ENCODE results near the gene GSTM3.

Gene GSTM3

DNA sequence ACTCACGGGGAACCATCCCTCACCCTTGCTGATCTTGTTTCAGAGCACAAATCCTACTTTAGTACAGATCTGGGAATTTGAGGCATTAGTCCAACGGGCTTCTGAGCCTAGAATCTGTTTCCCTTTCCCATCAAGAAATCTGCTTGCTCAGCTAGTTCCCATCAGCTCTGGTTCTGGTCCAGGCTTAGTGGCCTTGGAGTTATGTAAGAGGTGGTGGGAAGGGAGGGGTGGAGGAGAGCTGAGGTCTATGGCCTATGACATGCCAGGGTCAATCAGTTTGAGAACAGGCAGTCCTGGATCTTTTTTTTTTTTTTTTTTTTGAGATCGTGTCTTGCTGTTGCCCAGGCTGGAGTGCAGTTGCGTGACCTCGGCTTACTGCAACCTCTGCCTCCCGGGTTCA is 49.1 kb downstream of the GSTM3 start:
- Histone ChIP-seq H3K4me1 (ENCODE audit: control insufficient read depth, insufficient read depth, low read length) (no peaks in the 10 kb centered on the region), H3K9me3 (ENCODE audit: control insufficient read depth, insufficient read depth, low read depth, low read length) (no peaks in the 10 kb centered on the region), H3K36me3 (ENCODE audit: control insufficient read depth in 2 of 2, insufficient read depth in 1 of 2, low read length in 2 of 2) (no peaks in the 10 kb centered on the region), H3K4me3 (ENCODE audit: low read depth, low read length) (no peak overlapping the region), H3K27ac (ENCODE audit: extremely low read depth, low read depth, low read length) (no peak overlapping the region)
- CTCF ChIA-PET = no interaction called here
- TF ChIP-seq, protein P1, sequence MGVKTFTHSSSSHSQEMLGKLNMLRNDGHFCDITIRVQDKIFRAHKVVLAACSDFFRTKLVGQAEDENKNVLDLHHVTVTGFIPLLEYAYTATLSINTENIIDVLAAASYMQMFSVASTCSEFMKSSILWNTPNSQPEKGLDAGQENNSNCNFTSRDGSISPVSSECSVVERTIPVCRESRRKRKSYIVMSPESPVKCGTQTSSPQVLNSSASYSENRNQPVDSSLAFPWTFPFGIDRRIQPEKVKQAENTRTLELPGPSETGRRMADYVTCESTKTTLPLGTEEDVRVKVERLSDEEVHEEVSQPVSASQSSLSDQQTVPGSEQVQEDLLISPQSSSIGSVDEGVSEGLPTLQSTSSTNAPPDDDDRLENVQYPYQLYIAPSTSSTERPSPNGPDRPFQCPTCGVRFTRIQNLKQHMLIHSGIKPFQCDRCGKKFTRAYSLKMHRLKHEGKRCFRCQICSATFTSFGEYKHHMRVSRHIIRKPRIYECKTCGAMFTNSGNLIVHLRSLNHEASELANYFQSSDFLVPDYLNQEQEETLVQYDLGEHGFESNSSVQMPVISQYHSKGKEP (tag by site-specific recombination; IDR thresholded peaks at IDR 0.05) = no peak
- no peak for TF ChIP-seq ZNF223 (tag by site-specific recombination; IDR thresholded peaks at IDR 0.05)
- no peak for TF ChIP-seq KLF1 (tag by site-specific recombination; IDR thresholded peaks at IDR 0.05)
- TF ChIP-seq ZNF211 (tag by site-specific recombination; IDR thresholded peaks at IDR 0.05; ENCODE audit: low read depth) = no peak
- TF ChIP-seq, protein P2, sequence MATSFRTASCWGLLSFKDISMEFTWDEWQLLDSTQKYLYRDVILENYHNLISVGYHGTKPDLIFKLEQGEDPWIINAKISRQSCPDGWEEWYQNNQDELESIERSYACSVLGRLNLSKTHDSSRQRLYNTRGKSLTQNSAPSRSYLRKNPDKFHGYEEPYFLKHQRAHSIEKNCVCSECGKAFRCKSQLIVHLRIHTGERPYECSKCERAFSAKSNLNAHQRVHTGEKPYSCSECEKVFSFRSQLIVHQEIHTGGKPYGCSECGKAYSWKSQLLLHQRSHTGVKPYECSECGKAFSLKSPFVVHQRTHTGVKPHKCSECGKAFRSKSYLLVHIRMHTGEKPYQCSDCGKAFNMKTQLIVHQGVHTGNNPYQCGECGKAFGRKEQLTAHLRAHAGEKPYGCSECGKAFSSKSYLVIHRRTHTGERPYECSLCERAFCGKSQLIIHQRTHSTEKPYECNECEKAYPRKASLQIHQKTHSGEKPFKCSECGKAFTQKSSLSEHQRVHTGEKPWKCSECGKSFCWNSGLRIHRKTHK (tag by site-specific recombination; IDR thresholded peaks at IDR 0.05) = no peak
- no peak for TF ChIP-seq ZNF175 (tag by site-specific recombination; IDR thresholded peaks at IDR 0.05)
- TF ChIP-seq SETDB1 (IDR thresholded peaks at IDR 0.05; ENCODE audit: insufficient read length, low read length) = no peak
- TF ChIP-seq ZNF529 (tag by site-specific recombination; IDR thresholded peaks at IDR 0.05; ENCODE audit: insufficient replicate concordance) = no peak
- TF ChIP-seq ZNF561 (tag by site-specific recombination; IDR thresholded peaks at IDR 0.05; ENCODE audit: borderline replicate concordance) = no peak
- no peak for TF ChIP-seq ZFP37 (tag by site-specific recombination; IDR thresholded peaks at IDR 0.05)
- no peak for TF ChIP-seq GLI4 (tag by site-specific recombination; IDR thresholded peaks at IDR 0.05)
- TF ChIP-seq HOXA7 (CRISPR knock-in tag; IDR thresholded peaks at IDR 0.05; ENCODE audit: borderline replicate concordance) = no peak
- TF ChIP-seq ZNF624 (tag by site-specific recombination; IDR thresholded peaks at IDR 0.05) = no peak
- TF ChIP-seq, protein P3, sequence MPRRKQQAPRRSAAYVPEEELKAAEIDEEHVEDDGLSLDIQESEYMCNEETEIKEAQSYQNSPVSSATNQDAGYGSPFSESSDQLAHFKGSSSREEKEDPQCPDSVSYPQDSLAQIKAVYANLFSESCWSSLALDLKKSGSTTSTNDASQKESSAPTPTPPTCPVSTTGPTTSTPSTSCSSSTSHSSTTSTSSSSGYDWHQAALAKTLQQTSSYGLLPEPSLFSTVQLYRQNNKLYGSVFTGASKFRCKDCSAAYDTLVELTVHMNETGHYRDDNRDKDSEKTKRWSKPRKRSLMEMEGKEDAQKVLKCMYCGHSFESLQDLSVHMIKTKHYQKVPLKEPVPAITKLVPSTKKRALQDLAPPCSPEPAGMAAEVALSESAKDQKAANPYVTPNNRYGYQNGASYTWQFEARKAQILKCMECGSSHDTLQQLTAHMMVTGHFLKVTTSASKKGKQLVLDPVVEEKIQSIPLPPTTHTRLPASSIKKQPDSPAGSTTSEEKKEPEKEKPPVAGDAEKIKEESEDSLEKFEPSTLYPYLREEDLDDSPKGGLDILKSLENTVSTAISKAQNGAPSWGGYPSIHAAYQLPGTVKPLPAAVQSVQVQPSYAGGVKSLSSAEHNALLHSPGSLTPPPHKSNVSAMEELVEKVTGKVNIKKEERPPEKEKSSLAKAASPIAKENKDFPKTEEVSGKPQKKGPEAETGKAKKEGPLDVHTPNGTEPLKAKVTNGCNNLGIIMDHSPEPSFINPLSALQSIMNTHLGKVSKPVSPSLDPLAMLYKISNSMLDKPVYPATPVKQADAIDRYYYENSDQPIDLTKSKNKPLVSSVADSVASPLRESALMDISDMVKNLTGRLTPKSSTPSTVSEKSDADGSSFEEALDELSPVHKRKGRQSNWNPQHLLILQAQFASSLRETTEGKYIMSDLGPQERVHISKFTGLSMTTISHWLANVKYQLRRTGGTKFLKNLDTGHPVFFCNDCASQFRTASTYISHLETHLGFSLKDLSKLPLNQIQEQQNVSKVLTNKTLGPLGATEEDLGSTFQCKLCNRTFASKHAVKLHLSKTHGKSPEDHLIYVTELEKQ (tag by site-specific recombination; IDR thresholded peaks at IDR 0.05; ENCODE audit: borderline replicate concordance) = no peak
- POLR2A ChIA-PET = no interaction called here

DNA sequence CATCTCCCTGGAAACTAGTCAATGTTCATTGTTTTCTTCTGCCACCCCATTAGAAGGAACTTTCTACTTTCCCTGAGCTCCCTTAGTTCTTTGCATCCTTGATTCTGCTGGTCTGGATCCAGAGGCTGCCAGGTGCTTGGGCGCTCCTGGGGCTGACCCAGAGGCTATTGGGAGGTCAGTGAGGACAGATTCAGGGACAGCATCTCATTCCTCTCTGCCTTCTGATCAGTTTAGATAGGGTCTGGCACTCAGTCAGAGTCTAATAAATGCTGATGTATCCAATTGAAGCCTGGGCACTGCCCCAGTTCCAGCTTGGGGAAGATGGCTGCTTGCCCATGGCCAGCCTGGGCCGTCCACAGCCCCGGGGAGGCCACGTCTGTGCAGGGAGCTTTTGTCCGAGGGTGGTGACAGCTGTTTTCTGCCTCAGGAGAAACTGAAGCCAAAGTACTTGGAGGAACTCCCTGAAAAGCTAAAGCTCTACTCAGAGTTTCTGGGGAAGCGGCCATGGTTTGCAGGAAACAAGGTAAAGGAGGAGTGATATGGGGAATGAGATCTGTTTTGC is 50.9 kb downstream of the GSTM3 start:
- Histone ChIP-seq H3K4me1 (ENCODE audit: control insufficient read depth, insufficient read depth, low read length) (no peaks in the 10 kb centered on the region), H3K27ac (ENCODE audit: extremely low read depth, low read depth, low read length) (no peak overlapping the region), H3K36me3 (ENCODE audit: control insufficient read depth in 2 of 2, insufficient read depth in 1 of 2, low read length in 2 of 2) (no peaks in the 10 kb centered on the region), H3K4me3 (ENCODE audit: low read depth, low read length) (no peak overlapping the region), H3K9me3 (ENCODE audit: control insufficient read depth, insufficient read depth, low read depth, low read length) (no peaks in the 10 kb centered on the region)
- ChIA-PET CTCF (no interaction called here), POLR2A (no interaction called here)
- no peak for TF ChIP-seq GFI1B (tag by site-specific recombination; IDR thresholded peaks at IDR 0.05)
- TF ChIP-seq ZBTB20 (tag by site-specific recombination; IDR thresholded peaks at IDR 0.05) = no peak
- TF ChIP-seq ZNF146 (tag by site-specific recombination; IDR thresholded peaks at IDR 0.05) = no peak
- no peak for TF ChIP-seq ZNF140 (tag by site-specific recombination; IDR thresholded peaks at IDR 0.05)
- no peak for TF ChIP-seq ZNF585B (tag by site-specific recombination; IDR thresholded peaks at IDR 0.05)
- no peak for TF ChIP-seq ZNF174 (tag by site-specific recombination; IDR thresholded peaks at IDR 0.05)
- TF ChIP-seq, protein P4, sequence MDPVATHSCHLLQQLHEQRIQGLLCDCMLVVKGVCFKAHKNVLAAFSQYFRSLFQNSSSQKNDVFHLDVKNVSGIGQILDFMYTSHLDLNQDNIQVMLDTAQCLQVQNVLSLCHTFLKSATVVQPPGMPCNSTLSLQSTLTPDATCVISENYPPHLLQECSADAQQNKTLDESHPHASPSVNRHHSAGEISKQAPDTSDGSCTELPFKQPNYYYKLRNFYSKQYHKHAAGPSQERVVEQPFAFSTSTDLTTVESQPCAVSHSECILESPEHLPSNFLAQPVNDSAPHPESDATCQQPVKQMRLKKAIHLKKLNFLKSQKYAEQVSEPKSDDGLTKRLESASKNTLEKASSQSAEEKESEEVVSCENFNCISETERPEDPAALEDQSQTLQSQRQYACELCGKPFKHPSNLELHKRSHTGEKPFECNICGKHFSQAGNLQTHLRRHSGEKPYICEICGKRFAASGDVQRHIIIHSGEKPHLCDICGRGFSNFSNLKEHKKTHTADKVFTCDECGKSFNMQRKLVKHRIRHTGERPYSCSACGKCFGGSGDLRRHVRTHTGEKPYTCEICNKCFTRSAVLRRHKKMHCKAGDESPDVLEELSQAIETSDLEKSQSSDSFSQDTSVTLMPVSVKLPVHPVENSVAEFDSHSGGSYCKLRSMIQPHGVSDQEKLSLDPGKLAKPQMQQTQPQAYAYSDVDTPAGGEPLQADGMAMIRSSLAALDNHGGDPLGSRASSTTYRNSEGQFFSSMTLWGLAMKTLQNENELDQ (tag by site-specific recombination; IDR thresholded peaks at IDR 0.05; ENCODE audit: low read depth) = no peak
- TF ChIP-seq ZBTB7A (tag by site-specific recombination; IDR thresholded peaks at IDR 0.05; ENCODE audit: low read depth) = no peak
- TF ChIP-seq ZNF324 (tag by site-specific recombination; IDR thresholded peaks at IDR 0.05) = no peak
- TF ChIP-seq MYNN (tag by site-specific recombination; IDR thresholded peaks at IDR 0.05; ENCODE audit: borderline replicate concordance) = no peak
- no peak for TF ChIP-seq KLF1 (tag by site-specific recombination; IDR thresholded peaks at IDR 0.05)
- TF ChIP-seq, protein P5, sequence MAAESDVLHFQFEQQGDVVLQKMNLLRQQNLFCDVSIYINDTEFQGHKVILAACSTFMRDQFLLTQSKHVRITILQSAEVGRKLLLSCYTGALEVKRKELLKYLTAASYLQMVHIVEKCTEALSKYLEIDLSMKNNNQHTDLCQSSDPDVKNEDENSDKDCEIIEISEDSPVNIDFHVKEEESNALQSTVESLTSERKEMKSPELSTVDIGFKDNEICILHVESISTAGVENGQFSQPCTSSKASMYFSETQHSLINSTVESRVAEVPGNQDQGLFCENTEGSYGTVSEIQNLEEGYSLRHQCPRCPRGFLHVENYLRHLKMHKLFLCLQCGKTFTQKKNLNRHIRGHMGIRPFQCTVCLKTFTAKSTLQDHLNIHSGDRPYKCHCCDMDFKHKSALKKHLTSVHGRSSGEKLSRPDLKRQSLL (tag by site-specific recombination; IDR thresholded peaks at IDR 0.05) = no peak
- TF ChIP-seq PRDM1 (tag by site-specific recombination; IDR thresholded peaks at IDR 0.05) = no peak
- TF ChIP-seq ZNF610 (tag by site-specific recombination; IDR thresholded peaks at IDR 0.05; ENCODE audit: borderline replicate concordance) = no peak

All from HEK293 (cell line).